HL-60 (cell line): ENCODE results near the gene KIAA0825.

ENCODE experiments used
- DNase-seq, 2 experiments: peaks; one replicate each; pipeline ENCODE4 v3.0.0-alpha.2; 2010 to 2020; ENCODE audit warnings: low read depth in 1 of 2, low spot score in 1 of 2
- H3K27ac ChIP-seq: fragments of 250-450 bp; sonication (Bioruptor Pico); replicated peaks from 2 replicates; pipeline ENCODE4 v1.5.1; 2020; ENCODE audit warnings: mild to moderate bottlenecking, moderate library complexity
- H3K27me3 ChIP-seq: fragments of 250-450 bp; sonication (Bioruptor Pico); 2 replicates; pipeline ENCODE4 v1.5.1; 2021; ENCODE audit warnings: mild to moderate bottlenecking, moderate library complexity; ENCODE audit not compliant: insufficient read depth, poor library complexity, severe bottlenecking
- H3K4me3 ChIP-seq: replicated peaks from 2 replicates; pipeline ENCODE4 v1.5.1; 2011; ENCODE audit warnings: mild to moderate bottlenecking, control low read depth, low read length; ENCODE audit not compliant: insufficient read depth
- CTCF ChIP-seq: IDR thresholded peaks from one replicate; pipeline ENCODE4 v1.5.1; 2011; ENCODE audit warnings: low read length, control low read depth, inconsistent platforms; ENCODE audit not compliant: insufficient read depth
- GABPA ChIP-seq: IDR thresholded peaks from 2 replicates; pipeline ENCODE4 v1.6.1; 2012; ENCODE audit warnings: low read depth
- POLR2AphosphoS5 ChIP-seq: IDR thresholded peaks from 2 replicates; pipeline ENCODE4 v1.6.1; 2012; ENCODE audit warnings: low read depth
- SPI1 ChIP-seq: IDR thresholded peaks from 2 replicates; pipeline ENCODE4 v1.6.1; 2012; ENCODE audit warnings: low read depth, mild to moderate bottlenecking, borderline replicate concordance
- TF ChIP-seq, protein P1 (sequence below): IDR thresholded peaks from 2 replicates; pipeline ENCODE4 v1.6.1; 2012; ENCODE audit warnings: low read depth; ENCODE audit not compliant: insufficient replicate concordance

The KIAA0825 gene

DNA sequence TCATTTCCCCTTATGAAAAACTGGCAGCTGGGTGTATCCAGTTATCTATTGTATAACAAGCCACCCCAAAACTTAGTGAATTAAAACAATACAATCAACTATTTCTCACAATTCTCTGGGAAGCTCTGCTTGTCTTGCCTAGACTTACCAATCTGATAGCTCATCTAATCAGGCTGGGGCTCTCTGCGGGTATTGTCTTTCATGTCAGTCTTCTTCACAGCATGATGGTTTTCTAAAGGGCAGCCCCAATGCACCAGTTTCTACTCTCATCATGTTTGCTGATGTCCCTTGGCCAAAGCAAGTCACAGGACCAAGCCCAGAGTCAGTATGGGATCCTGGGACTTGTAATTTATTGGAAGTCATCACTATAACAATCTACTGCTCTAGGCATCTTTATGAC lies 433.5 kb downstream of the KIAA0825 start:
- DNase-seq = no peak
- TF ChIP-seq SPI1 (no peak), CTCF (no peak), POLR2AphosphoS5 (no peak)
- no peak overlapping the region for H3K4me3 ChIP-seq
- no peaks in the 10 kb centered on the region for H3K27me3 ChIP-seq
- no peak overlapping the region for H3K27ac ChIP-seq

DNA sequence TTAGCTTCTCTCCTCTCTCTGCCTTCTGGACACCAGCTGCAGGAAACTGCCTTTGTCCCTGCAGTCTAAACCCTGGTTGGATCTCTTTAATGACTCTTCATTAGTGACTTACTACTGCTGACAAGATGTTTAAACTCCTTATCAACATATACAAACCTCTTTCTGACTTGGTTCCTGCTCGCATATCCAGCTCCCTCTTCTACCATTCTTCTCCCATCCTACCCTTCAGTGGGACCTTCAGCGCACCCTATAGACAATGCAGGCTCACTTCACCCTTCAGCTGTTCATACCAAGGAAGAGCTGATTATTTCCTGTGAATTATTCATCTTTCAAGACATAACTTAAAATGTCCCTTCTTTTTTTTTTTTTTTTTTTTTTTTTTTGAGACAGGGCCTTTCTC lies 436.5 kb downstream of the KIAA0825 start:
- no peak for TF ChIP-seq GABPA
- no peak for TF ChIP-seq POLR2AphosphoS5
- TF ChIP-seq SPI1 = no peak
- TF ChIP-seq, protein P1, sequence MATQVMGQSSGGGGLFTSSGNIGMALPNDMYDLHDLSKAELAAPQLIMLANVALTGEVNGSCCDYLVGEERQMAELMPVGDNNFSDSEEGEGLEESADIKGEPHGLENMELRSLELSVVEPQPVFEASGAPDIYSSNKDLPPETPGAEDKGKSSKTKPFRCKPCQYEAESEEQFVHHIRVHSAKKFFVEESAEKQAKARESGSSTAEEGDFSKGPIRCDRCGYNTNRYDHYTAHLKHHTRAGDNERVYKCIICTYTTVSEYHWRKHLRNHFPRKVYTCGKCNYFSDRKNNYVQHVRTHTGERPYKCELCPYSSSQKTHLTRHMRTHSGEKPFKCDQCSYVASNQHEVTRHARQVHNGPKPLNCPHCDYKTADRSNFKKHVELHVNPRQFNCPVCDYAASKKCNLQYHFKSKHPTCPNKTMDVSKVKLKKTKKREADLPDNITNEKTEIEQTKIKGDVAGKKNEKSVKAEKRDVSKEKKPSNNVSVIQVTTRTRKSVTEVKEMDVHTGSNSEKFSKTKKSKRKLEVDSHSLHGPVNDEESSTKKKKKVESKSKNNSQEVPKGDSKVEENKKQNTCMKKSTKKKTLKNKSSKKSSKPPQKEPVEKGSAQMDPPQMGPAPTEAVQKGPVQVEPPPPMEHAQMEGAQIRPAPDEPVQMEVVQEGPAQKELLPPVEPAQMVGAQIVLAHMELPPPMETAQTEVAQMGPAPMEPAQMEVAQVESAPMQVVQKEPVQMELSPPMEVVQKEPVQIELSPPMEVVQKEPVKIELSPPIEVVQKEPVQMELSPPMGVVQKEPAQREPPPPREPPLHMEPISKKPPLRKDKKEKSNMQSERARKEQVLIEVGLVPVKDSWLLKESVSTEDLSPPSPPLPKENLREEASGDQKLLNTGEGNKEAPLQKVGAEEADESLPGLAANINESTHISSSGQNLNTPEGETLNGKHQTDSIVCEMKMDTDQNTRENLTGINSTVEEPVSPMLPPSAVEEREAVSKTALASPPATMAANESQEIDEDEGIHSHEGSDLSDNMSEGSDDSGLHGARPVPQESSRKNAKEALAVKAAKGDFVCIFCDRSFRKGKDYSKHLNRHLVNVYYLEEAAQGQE = no peak
- TF ChIP-seq CTCF = no peak
- no peak for DNase-seq
- no peak overlapping the region for H3K4me3 ChIP-seq
- H3K27me3 ChIP-seq = no peaks in the 10 kb centered on the region
- H3K27ac ChIP-seq = no peak overlapping the region

DNA sequence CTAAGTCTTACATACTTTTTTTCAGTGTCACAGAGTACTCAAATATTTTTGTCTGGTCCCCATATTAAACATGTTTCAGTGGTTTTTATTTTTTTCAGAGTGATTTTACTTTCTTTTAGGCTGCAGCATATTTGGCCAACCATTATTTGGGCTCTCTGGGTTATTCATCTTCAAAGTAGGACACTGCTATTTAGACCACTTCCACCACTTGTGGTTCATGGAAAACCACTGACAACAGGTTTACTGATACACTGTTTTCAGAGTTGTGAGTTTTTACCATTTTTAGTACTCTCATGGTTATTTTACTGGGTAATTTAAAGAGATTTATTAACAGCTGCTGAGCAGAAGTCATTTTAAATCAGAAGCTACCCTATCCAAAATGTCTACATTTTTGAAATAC lies 437.6 kb downstream of the KIAA0825 start:
- no peak for DNase-seq
- TF ChIP-seq GABPA = no peak
- Histone ChIP-seq H3K4me3 (no peak overlapping the region), H3K27me3 (no peaks in the 10 kb centered on the region), H3K27ac (no peak overlapping the region)

DNA sequence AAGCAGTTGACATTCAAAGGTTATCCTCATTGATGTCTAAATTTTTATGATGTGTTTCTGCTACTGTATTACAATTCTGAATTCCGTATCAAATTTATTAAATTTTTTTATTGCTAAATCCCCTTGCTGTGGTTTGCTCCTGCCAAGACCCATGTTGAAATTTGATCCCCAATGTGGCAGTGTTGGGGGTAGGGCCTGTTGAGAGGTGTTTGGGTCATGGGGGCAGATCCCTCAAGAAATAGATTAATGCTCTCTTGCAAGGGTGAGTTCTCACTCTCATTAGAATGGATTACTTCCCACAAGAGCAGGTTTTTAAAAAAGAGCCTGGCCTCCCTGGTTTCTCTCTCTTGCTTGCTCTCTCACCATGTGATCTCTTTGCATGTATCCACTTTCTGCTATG lies 442.5 kb downstream of the KIAA0825 start:
- DNase-seq = no peak
- no peak overlapping the region for H3K27ac ChIP-seq
- TF ChIP-seq GABPA = no peak
- TF ChIP-seq, protein P1 = no peak
- TF ChIP-seq POLR2AphosphoS5 = no peak
- TF ChIP-seq CTCF = no peak
- TF ChIP-seq SPI1 = no peak
- H3K4me3 ChIP-seq = no peak overlapping the region
- H3K27me3 ChIP-seq = no peaks in the 10 kb centered on the region
